Skin epidermis (tissue), 12 donors: ENCODE results near the gene USP6.
"Not testable (repeated sequence)": the region's sequence is repeated elsewhere in the genome, so short reads cannot be mapped to it uniquely, and the experiment has no call there.

Source experiments
- H3K27ac ChIP-seq, 21 experiments: fragments of 200-600 bp; sonication (generic) in 11 of 21; one replicate each; pipeline ENCODE4 v1.5.0; 2020; ENCODE audit warnings: mild to moderate bottlenecking in 3 of 21, inconsistent platforms in 2 of 21, moderate library complexity in 2 of 21
- H3K4me3 ChIP-seq, 7 experiments: fragments of 200-600 bp; sonication (generic) in 2 of 7; one replicate each; pipeline ENCODE4 v1.5.0; 2020; ENCODE audit warnings: inconsistent platforms in 2 of 7, mild to moderate bottlenecking in 2 of 7, moderate library complexity in 1 of 7

USP6 gene

DNA sequence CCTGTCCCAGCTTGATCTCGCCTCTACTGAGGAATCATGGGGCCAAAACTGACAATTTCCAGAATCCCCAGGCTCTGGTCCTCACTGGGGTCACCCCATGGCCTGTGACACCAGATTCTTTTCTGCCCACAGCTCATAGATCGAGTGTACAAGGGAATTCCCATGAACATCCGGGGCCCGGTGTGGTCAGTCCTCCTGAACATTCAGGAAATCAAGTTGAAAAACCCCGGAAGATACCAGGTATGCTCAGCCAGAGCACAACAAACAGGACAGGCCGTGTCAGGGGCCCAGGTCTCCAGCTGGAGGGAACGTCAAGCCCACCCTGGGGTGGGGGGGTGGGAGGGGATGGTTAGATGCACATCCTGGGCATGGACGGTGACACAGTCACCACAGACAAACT, 17.5 kb downstream of the USP6 start:
- Histone ChIP-seq H3K27ac (no peak overlapping the region), H3K4me3 (no peak overlapping the region)

DNA sequence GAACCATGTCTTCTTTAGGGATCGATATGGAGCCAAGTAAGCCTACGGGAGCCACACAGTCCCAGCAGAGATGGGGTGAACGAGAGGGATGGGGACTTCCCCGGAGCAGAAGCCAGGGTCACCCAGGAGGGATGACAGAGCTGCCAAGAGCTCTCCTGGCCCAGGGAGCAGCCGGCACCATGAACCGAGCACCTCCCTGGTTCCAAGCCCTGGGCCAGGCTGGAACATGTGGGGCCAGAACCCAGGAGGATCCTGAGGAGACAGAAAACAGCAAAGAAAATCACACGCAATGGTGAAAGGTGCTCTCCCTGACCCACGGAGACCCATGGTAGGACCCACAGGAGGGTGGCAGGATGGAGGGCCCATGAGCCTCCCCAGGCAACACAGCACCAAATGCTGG, 18.1 kb downstream of the USP6 start:
- not testable (repeated sequence) for H3K4me3 ChIP-seq, H3K27ac ChIP-seq

DNA sequence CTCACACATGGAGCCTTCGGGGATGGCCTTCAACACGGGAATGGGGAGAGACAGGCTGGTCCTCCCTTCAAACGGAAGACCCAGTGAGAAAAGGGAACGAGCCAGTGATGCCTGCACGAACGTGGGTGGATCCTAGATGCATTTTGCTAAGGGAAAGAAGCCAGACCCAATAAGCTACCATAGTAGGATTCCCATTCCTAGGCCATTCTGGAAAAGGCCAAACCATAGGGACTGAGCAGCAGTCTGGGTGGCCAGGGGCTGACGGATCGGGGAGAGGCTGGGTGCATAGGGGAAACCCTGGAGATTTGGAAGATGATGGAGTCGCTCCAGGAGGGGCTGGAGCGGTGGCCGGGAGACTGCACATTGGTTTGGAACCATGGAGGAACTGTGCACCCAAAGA, 18.7 kb downstream of the USP6 start:
- H3K4me3 ChIP-seq, H3K27ac ChIP-seq: not testable (repeated sequence)

DNA sequence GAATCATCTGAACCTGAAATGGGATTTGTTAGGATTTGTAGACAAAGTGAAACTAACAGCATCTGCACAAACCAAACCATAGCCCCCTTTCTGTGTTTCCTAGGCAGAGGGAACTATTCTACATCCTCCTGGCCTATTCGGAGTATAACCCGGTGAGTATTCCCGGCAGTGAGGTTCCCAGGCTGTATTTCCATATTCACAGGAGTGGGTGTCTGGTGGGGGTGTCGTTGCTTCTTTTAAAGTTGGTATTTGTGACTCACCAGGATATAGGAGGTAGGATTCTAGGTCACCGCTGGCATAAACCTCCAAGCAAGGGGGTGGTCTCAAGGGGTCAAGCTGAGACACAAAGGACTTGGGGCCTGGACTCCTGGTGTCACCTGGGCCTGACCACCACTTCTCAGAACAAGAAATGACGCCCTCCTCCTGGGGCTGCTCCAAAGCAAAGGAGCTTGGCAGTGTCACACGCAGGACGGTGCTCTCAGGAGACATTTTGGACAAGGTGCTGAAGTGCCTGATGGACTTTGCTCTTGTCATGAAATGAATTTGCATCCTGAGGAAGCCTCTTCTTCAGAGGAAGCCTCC, 19.4 kb downstream of the USP6 start:
- H3K27ac ChIP-seq, H3K4me3 ChIP-seq: not testable (repeated sequence)

DNA sequence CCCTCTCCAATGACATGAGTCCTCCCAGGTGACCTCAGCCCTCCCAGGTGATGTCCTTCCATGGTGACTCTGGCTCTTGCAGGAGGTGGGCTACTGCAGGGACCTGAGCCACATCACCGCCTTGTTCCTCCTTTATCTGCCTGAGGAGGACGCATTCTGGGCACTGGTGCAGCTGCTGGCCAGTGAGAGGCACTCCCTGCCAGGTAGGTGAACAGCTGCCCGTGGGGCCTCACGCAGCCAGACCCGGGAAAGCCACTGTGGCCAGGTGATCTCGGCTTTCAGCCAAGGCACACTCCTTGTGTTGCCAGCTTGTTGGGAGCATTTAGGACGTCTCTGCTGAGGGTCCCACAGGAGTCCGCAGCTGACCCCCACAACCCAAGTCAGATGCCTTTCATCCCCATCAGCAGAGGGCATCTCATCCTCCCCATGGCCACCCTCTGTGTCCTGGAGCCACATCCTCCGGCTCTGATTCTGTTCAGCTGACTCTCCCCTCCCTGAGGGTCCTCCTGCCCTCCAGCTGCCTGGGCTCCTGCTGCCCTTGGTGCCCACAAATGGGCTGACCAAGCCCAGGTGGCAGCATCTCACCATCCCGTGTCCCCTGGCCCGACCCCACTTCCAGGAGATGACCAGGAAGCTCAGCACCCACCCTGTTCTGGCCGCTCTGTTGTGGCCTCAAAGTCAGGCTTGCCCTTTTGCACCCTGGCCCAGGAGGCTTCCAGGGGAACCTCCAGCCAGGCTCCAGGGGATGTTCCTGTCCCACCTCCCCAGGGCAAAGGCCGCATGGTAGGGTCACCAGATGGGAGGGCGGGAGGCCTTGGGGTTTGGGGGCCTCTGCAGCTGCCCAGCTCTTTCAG, 20.1 kb downstream of the USP6 start:
- no peak overlapping the region for H3K4me3 ChIP-seq
- H3K27ac ChIP-seq = no peak overlapping the region

DNA sequence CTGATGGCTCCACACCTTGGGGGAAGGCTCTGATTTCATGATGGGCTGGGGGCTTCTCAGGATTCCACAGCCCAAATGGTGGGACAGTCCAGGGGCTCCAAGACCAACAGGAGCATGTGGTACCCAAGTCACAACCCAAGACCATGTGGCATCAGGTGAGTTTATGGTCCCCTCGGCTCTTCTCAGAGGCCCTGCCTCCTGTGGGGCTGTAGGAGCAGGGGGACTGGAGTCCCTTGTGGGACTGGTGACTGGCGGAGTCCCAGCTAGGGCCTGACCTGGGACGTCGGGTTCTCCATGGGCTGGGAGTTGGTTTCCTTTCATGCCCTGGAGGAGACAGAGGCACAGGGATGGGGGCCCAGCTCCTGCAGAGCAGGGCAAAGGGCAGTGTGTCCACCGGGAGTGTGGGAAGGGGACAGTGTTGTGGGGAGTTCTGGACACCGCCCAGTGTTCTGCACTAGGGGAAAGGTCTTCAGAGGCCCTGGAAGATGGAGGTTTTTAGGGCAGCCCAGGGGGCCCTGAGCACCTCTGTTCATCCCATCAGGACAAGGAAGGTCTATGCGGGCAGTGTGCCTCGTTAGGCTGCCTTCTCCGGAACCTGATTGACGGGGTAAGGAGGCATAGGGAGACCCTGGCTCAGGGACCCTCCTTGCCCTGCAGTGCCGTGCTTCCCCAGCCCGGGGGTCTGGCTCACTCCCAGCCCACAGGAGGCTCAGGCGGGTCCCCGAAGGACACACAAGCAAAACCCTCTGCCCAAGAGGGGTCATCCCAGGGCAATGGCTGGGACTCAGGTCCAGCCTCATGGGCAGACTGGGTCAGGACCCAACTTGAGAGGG, 21.0 kb downstream of the USP6 start:
- not testable (repeated sequence) for H3K27ac ChIP-seq, H3K4me3 ChIP-seq

DNA sequence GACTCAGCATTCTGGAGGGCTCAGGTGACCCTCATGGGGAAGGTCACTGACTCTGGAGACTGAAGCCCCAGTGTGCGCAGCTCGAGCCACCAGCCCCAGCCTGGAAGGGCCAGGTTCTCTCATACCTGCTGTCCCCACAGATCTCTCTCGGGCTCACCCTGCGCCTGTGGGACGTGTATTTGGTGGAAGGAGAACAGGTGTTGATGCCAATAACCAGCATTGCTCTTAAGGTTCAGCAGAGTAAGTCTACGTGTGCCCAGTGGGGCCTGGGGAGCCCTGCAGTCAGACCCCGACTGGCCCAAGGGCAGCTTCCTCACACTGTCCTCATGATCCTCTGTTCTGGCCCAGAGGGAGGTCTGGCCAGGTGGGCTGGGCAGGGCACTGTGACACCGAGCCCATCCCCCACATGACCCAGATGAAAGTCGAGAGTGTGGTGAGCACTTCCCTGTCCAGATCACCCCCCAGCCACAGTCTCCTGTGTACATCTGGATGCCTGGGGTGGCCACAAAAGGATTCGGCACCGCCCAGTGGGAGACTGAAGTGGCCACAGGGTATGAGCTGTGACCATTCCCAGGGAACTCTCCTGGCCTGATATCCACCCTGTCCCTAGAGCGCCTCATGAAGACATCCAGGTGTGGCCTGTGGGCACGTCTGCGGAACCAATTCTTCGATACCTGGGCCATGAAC, 21.8 kb downstream of the USP6 start:
- H3K27ac ChIP-seq, H3K4me3 ChIP-seq: not testable (repeated sequence)

DNA sequence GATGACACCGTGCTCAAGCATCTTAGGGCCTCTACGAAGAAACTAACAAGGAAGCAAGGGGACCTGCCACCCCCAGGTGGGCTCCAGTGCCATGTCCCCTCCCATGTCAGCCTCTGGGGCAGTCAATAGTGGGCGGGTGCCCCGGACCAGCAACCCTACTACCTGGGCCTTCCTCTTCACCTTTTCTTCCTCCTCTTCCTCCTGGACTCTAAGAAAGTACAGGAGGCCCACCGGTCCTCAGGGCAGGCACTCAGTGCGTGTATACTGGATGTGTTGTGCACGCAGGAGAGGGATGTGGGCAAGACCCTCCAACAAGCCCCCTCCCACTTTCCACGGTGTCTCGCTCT, 22.3 kb downstream of the USP6 start:
- H3K27ac ChIP-seq, H3K4me3 ChIP-seq: not testable (repeated sequence)

DNA sequence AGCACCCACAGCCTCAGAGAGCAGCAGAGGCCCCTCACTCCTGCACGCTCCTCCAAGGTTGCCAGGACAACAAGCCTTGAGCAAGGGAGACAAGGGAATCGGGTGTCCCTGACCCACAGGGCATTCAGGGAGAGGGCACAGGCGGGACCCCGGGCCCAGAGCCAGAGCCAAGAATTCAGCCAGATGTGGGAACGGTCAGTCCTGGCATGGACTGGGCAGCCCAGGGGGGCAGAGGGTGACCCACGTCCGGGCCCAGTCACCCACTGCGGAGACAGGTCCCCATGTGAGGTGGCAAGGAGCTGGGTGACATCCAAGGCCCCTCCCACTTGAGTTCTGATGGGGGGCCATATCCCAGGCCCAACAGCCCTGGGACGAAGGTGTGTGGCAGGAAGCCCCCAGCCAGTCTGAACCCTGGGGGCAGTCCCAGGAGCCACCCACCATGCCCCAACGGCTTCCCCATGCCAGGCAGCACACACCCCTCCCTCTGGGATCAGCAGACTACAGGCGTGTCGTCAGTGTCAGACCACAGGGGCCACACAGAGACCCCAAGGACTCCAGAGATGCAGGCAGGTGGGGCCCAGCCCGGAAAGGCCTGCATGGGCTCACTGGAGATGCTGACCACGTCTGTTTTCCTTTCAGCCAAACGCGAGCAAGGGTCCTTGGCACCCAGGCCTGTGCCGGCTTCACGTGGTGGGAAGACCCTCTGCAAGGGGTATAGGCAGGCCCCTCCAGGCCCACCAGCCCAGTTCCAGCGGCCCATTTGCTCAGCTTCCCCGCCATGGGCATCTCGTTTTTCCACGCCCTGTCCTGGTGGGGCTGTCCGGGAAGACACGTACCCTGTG, 23.0 kb downstream of the USP6 start:
- no peak overlapping the region for H3K4me3 ChIP-seq
- H3K27ac ChIP-seq = no peak overlapping the region

DNA sequence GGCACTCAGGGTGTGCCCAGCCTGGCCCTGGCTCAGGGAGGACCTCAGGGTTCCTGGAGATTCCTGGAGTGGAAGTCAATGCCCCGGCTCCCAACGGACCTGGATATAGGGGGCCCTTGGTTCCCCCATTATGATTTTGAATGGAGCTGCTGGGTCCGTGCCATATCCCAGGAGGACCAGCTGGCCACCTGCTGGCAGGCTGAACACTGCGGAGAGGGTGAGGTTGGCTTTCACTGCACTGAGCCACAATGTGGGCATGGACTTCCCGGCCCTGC, 23.6 kb downstream of the USP6 start:
- Histone ChIP-seq H3K4me3 (no peak overlapping the region), H3K27ac (no peak overlapping the region)

DNA sequence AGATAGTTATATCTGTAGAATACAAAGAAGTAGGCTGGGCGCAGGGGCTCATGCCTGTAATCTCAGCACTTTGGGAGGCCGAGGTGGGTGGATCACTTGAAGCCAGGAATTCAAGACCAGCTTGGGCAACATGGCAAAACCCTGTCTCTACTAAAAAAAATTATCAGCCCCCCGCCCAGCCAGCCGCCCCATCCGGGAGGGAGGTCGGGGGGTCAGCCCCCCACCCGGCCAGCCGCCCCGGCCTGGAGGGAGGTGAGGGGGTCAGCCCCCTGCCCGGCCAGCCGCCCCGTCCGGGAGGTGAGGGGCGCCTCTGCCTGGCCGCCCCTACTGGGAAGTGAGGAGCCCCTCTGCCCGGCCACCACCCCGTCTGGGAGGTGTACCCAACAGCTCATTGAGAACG, 27.0 kb downstream of the USP6 start:
- not testable (repeated sequence) for H3K4me3 ChIP-seq, H3K27ac ChIP-seq

DNA sequence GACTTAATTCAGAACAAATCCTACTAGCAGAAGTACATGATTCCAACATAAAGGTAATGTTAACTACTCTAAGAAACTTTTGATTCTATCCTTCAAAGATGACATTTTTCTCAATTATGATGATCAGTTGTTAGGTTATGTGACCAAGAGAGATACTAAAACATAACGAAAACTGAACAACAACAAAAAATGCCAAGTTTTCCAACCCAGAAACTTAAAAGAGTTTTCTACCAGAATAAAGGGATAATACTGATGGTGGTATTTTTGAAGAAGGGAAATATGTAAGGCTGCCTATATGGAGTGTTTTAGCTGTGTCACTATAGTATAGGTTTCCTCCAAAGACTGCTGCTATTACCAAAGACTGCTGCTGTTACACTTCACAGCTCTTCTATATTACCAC, 30.3 kb downstream of the USP6 start:
- H3K4me3 ChIP-seq, H3K27ac ChIP-seq: not testable (repeated sequence)

DNA sequence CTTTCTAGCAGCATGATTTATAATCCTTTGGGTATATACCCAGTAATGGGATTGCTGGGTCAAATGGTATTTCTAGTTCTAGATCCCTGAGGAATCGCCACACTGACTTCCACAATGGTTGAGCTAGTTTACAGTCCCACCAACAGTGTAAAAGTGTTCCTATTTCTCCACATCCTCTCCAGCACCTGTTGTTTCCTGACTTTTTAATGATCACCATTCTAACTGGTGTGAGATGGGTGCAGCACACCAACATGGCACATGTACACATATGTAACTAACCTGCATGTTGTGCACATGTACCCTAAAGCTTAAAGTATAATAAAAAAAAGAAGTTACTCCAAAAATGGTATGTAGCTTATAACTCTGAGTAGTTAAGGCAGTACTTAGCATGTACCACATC, 44.9 kb downstream of the USP6 start:
- not testable (repeated sequence) for H3K27ac ChIP-seq, H3K4me3 ChIP-seq

DNA sequence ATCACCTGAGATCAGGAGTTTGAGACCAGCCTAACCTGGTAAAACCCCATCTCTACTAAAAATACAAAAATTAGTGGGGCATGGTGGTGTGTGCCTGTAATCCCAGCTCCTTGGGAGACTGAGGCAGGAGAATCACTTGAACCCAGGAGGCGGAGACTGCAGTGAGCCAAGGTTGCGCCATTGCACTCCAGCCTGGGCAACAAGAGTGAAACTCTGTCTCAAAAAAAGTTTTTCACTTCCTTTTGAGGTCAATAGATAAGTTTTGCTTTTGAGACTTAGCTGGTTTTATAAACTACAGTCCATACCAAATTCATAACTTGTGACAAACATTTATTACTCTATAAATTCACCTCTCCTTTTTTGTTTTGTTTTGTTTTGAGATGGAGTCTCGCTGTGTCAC, 46.0 kb downstream of the USP6 start:
- not testable (repeated sequence) for H3K27ac ChIP-seq, H3K4me3 ChIP-seq

DNA sequence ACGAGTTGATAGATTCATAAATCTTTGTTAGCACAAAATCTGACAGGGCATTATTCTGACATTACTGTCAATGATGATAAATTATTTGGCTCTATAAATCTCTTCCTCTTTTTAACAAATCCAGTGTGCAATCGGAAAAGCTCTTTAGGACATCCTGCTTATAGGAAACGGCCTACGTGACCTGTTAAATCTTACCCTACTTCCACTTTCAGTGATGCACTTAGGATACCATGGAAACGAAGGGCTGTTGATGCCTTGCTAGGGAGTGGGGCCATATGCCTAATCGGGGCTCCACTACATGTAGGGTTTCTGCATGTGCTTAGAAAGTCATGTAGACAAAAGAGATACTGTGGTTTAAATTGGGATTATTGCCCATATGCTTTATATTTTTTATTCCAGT, 48.6 kb downstream of the USP6 start:
- Histone ChIP-seq H3K27ac (no peak overlapping the region), H3K4me3 (no peak overlapping the region)

DNA sequence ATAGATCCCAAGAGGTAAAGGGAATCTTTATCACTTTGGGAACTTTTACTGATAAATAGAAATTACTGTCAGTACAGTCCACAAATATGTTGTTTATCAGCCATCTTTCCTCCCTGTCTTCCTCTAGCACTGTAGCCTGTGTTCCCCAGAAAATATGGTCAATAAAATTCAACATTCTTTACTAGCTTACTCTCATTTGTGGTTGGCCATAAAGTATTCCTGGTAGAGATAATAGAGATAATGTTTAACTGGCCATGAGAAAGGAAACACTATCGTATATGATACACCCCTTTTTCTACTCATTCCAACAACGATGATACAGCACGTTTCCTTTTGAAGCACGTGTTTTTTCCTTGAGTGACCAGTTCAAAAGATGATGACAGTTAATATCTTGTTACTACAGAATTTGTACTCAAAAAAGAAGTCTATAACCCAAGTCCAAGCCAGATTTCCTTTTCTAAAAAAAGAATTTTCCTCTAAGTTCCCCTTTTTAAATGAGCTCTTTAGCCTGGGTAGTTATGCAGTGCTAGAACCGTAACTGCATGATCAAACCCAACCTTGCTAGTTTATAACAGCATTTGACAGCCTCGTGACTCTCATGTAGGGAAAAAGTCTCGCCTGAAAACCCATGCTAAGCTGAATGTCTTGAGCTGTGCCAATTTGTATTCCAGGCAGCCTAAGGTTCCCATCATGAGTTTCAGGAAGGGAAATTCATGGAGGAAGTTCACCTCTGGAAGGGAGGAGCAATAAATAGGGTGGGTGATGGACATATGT, 50.1 kb downstream of the USP6 start:
- not testable (repeated sequence) for H3K4me3 ChIP-seq, H3K27ac ChIP-seq

DNA sequence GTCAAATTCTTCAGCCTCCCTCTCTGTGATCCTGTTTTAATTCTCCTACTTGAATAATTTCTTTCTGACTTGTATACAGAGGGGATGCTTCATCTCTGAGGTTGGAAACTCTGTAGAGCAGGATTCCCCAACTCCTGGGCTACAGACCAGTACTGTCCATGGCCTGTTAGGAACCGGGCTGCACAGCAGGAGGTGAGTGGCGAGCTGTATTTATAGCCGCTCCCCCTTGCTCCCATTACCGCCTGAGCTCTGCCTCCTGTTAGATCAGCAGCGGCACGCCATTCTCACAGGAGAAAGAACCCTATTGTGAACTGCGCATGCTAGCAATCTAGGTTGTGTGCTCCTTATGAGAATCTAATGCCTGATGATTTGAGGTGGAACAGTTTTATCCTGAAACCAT, 59.2 kb downstream of the USP6 start:
- H3K27ac ChIP-seq, H3K4me3 ChIP-seq: not testable (repeated sequence)

DNA sequence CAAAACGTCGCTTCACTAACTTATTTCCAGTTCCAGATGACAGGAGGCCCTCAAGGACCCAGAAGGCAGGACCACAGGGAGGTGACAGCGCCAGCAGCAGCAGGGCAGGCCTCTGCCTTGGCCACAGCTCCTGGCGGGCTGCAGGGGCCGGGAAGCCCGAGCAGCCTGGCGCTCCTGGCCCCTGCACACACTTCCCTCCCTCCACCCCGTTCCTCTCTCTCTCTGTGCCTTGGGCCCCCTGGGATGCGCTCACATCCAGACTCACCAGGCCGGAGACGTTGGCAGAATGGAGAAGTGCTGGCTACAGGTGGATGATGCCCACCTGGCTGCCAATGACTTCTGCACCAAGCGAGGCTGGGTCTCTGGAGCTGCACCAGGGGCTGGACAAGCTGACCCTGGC, 63.2 kb downstream of the USP6 start:
- Histone ChIP-seq H3K27ac (no peak overlapping the region), H3K4me3 (no peak overlapping the region)
